ENCODE measurements around the gene IFNE. TPM values are rescaled to one million over a fixed set of nuclear protein-coding genes. Genes with fewer than 3 reads are reported as not detected.

The IFNE gene
- total RNA-seq, 4 donors from 2014 or later: 1.9 TPM; not detected in 3

GRCh38 chr9:21523021-21524014, 41.2 kb upstream of the IFNE start:
- intact Hi-C loops (cut with DNase I; ENCODE audit: low total_unique reads): no loop called here
- TF ChIP-seq POLR2A (IDR thresholded peaks at IDR 0.05): no peak
- no peak for TF ChIP-seq CTCF (IDR thresholded peaks at IDR 0.05)
- no peak for DNase-seq
- no peaks in the 10 kb centered on the region for H3K27me3 ChIP-seq
- H3K36me3 ChIP-seq: no peaks in the 10 kb centered on the region
- H3K9me3 ChIP-seq: no peaks in the 10 kb centered on the region
- H3K27ac ChIP-seq: no peak overlapping the region
- H3K4me1 ChIP-seq: no peaks in the 10 kb centered on the region
- no peak overlapping the region for H3K4me3 ChIP-seq

GRCh38 chr9:21522348-21522747, 40.2 kb upstream of the IFNE start:
- no peaks in the 10 kb centered on the region for H3K4me1 ChIP-seq
- no peak for TF ChIP-seq POLR2A (IDR thresholded peaks at IDR 0.05)
- TF ChIP-seq CTCF (IDR thresholded peaks at IDR 0.05): no peak
- no peaks in the 10 kb centered on the region for H3K27me3 ChIP-seq
- no peak overlapping the region for H3K4me3 ChIP-seq
- H3K9me3 ChIP-seq: no peaks in the 10 kb centered on the region
- no peak overlapping the region for H3K27ac ChIP-seq
- intact Hi-C loops (cut with DNase I; ENCODE audit: low total_unique reads): no loop called here
- no peak for DNase-seq
- no peaks in the 10 kb centered on the region for H3K36me3 ChIP-seq

GRCh38 chr9:21521448-21521847, 39.3 kb upstream of the IFNE start:
- DNase-seq: no peak
- no peaks in the 10 kb centered on the region for H3K27me3 ChIP-seq
- no peak overlapping the region for H3K4me3 ChIP-seq
- no peak overlapping the region for H3K27ac ChIP-seq
- intact Hi-C loops (cut with DNase I; ENCODE audit: low total_unique reads): no loop called here
- H3K36me3 ChIP-seq: no peaks in the 10 kb centered on the region
- TF ChIP-seq POLR2A (IDR thresholded peaks at IDR 0.05): no peak
- TF ChIP-seq CTCF (IDR thresholded peaks at IDR 0.05): no peak
- no peaks in the 10 kb centered on the region for H3K9me3 ChIP-seq
- no peaks in the 10 kb centered on the region for H3K4me1 ChIP-seq

- no peaks in the 10 kb centered on the region for H3K36me3 ChIP-seq
- no peaks in the 10 kb centered on the region for H3K9me3 ChIP-seq
- intact Hi-C loops (cut with DNase I; ENCODE audit: low total_unique reads): no loop called here
- TF ChIP-seq CTCF (IDR thresholded peaks at IDR 0.05): no peak
- no peak for DNase-seq
- H3K27ac ChIP-seq: no peak overlapping the region
- no peak overlapping the region for H3K4me3 ChIP-seq
- no peaks in the 10 kb centered on the region for H3K27me3 ChIP-seq
- H3K4me1 ChIP-seq: no peaks in the 10 kb centered on the region
Observed at GRCh38 chr9:21520501-21521228, 38.6 kb upstream of the IFNE start.

Measured in uterus (tissue), 4 donors.